Esophagus muscularis mucosa (tissue), 4 donors: ENCODE measurements around the gene NFATC1.

Experiments used
- EP300 ChIP-seq: sonication (generic); formaldehyde crosslinking; IDR thresholded peaks from one replicate; pipeline ENCODE4 v1.6.1; 2017; ENCODE audit warnings: antibody characterized with exemption
- POLR2A ChIP-seq: fragments of 450-650 bp; IDR thresholded peaks from one replicate; pipeline ENCODE4 v1.6.1; 2017; ENCODE audit warnings: antibody characterized with exemption, moderate library complexity, mild to moderate bottlenecking, low read depth
- POLR2AphosphoS5 ChIP-seq, 2 donors: sonication (generic); formaldehyde crosslinking; IDR thresholded peaks; one replicate each; pipeline ENCODE4 v1.6.1; 2017; ENCODE audit warnings: antibody characterized with exemption in 2 of 2
- TF ChIP-seq, protein P1 (sequence below), 3 experiments: fragments of 200-600 bp in 2 of 3; fragments of 450-650 bp in 1 of 3; sonication (generic) in 2 of 3; IDR thresholded peaks; one replicate each; pipeline ENCODE4 v1.5.1; 2017 to 2019; ENCODE audit warnings: antibody characterized with exemption in 3 of 3, mild to moderate bottlenecking in 2 of 3, moderate library complexity in 1 of 3

DNA sequence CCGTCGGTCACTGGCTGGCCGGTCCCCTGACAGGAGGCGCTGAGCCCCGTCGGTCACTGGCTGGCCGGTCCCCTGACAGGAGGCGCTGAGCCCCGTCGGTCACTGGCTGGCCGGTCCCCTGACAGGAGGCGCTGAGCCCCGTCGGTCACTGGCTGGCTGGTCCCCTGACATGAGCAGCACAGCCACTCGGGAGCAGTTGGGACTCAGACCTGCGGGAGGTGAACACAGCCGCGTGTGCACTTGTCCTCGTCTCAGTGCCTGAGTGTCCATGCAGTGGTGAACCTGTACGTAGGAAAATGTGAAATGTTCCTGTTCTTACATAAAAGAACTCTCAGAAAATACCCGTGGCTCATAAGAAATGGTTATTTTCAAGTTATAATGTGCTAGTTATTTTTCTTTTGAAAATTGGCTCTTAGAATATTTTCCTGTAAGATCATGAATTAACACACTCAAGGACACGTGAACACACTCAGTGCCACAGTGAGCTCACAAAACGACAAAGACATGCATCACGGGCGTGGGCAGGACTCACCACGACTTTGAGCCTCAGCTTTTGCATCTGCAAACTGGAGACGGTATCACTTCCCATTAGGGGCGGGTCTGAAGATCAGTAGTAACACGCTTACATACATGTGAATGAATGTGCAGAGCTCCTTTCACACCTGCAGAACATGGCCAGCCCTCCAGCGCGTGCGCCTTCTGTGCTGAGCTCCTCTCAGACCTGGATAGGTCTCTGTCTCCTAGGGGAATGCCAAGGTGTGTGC, 21.1 kb upstream of the NFATC1 start:
- TF ChIP-seq POLR2A (no peak), EP300 (no peak), POLR2AphosphoS5 (IDR thresholded peaks at IDR 0.05) (no peak)
- TF ChIP-seq, protein P1, sequence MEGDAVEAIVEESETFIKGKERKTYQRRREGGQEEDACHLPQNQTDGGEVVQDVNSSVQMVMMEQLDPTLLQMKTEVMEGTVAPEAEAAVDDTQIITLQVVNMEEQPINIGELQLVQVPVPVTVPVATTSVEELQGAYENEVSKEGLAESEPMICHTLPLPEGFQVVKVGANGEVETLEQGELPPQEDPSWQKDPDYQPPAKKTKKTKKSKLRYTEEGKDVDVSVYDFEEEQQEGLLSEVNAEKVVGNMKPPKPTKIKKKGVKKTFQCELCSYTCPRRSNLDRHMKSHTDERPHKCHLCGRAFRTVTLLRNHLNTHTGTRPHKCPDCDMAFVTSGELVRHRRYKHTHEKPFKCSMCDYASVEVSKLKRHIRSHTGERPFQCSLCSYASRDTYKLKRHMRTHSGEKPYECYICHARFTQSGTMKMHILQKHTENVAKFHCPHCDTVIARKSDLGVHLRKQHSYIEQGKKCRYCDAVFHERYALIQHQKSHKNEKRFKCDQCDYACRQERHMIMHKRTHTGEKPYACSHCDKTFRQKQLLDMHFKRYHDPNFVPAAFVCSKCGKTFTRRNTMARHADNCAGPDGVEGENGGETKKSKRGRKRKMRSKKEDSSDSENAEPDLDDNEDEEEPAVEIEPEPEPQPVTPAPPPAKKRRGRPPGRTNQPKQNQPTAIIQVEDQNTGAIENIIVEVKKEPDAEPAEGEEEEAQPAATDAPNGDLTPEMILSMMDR (IDR thresholded peaks at IDR 0.05) = no peak
